HEK293T (cell line): Measurements from ENCODE around the gene AMELY.

Experiments used
- CTCF ChIA-PET: fragments of 350-600 bp; formaldehyde crosslinking; extraction: SDS; loops from one replicate; lab custom pipeline; 2021; ENCODE audit warnings: antibody characterized with exemption, inconsistent platforms; lab: Yijun Ruan, JAX
- POLR2A ChIA-PET: fragments of 350-600 bp; formaldehyde crosslinking; extraction: SDS; loops from one replicate; lab custom pipeline; 2020; ENCODE audit warnings: antibody characterized with exemption, inconsistent platforms; lab: Yijun Ruan, JAX
- DNase-seq: peaks from one replicate; pipeline ENCODE4 v3.0.0; 2012; ENCODE audit warnings: mixed read lengths; ENCODE audit errors: extremely low spot score
- ARNT ChIP-seq: fragments of 450-650 bp; IDR thresholded peaks from 2 replicates; pipeline ENCODE4 v1.6.1; 2017; ENCODE audit warnings: mild to moderate bottlenecking
- BHLHE40 ChIP-seq: fragments of 450-650 bp; IDR thresholded peaks from 2 replicates; pipeline ENCODE4 v1.6.1; 2016; ENCODE audit warnings: mild to moderate bottlenecking, moderate library complexity, borderline replicate concordance
- CTBP1 ChIP-seq: fragments of 450-650 bp; IDR thresholded peaks from 2 replicates; pipeline ENCODE4 v1.6.1; 2016; ENCODE audit warnings: borderline replicate concordance
- ELF4 ChIP-seq: fragments of 450-650 bp; IDR thresholded peaks from 2 replicates; pipeline ENCODE4 v1.6.1; 2017; ENCODE audit warnings: antibody characterized with exemption
- FOXA1 ChIP-seq: fragments of 450-650 bp; IDR thresholded peaks from 2 replicates; pipeline ENCODE4 v1.6.1; 2016; ENCODE audit warnings: mild to moderate bottlenecking
- FOXK2 ChIP-seq: fragments of 450-650 bp; IDR thresholded peaks from 2 replicates; pipeline ENCODE4 v1.6.1; 2016; ENCODE audit warnings: mild to moderate bottlenecking
- FOXM1 ChIP-seq: fragments of 450-650 bp; IDR thresholded peaks from 2 replicates; pipeline ENCODE4 v1.6.1; 2017; ENCODE audit warnings: mild to moderate bottlenecking, borderline replicate concordance
- HDGF ChIP-seq: fragments of 450-650 bp; IDR thresholded peaks from 2 replicates; pipeline ENCODE4 v1.6.1; 2017; ENCODE audit warnings: antibody characterized with exemption, borderline replicate concordance
- L3MBTL2 ChIP-seq: fragments of 450-650 bp; conservative IDR thresholded peaks from 2 replicates; pipeline ENCODE4 v1.6.1; 2016; ENCODE audit warnings: mild to moderate bottlenecking
- LEF1 ChIP-seq: fragments of 450-650 bp; IDR thresholded peaks from 2 replicates; pipeline ENCODE4 v1.6.1; 2017; ENCODE audit warnings: mild to moderate bottlenecking, borderline replicate concordance
- NFRKB ChIP-seq: fragments of 450-650 bp; IDR thresholded peaks from 2 replicates; pipeline ENCODE4 v1.6.1; 2016; ENCODE audit warnings: mild to moderate bottlenecking, moderate library complexity
- SP1 ChIP-seq: fragments of 450-650 bp; IDR thresholded peaks from 2 replicates; pipeline ENCODE4 v1.6.1; 2017
- SUZ12 ChIP-seq: fragments of 450-650 bp; IDR thresholded peaks from 2 replicates; pipeline ENCODE4 v1.6.1; 2016; ENCODE audit warnings: mild to moderate bottlenecking
- TARDBP ChIP-seq: fragments of 450-650 bp; IDR thresholded peaks from 2 replicates; pipeline ENCODE4 v1.6.1; 2016
- ZNF384 ChIP-seq: fragments of 450-650 bp; IDR thresholded peaks from 2 replicates; pipeline ENCODE4 v1.6.1; 2016
- TF ChIP-seq, protein P1 (sequence below): fragments of 450-650 bp; IDR thresholded peaks from 2 replicates; pipeline ENCODE4 v1.6.1; 2016

Gene AMELY, protein sequence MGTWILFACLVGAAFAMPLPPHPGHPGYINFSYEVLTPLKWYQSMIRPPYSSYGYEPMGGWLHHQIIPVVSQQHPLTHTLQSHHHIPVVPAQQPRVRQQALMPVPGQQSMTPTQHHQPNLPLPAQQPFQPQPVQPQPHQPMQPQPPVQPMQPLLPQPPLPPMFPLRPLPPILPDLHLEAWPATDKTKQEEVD

DNA sequence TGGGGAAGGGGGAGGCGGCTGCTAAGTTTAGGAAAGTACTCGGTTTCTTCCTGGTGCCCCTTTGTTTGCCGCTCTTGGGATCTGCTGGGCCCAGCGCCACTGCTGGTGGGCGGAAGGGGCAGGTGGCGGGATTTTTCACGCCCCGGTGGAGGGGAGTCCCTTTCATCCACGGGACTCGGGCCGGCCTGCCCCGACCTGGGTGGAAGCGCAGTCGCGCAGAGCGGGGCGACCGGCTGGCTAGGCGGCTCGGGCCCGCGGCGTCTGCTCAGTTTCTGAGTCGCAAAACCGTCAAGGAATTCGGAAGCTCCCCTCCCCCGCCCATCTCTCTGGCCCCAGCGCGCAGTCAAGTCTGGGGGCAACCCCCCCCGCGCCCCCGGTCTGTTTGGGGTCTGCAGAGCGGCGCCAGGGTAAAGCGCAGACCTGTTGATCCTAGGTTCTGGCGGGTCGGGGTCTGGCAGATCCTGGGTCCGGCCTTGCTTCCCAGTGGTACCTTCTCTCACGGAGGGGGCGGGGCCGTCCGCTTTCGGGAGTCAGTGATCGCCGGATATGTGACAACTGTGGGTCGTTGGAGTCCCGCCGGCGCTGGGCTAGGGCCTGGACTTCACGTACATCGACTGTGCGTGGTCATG is at the start of gene AMELY:
Gene AMELY, minus strand, starts transcription at position 500 of the 629 bp plus-strand sequence. CDS start 39,144 bp downstream, outside the sequence.
- POLR2A ChIA-PET: no interaction called here
- DNase-seq: no peak
- CTCF ChIA-PET: no interaction called here
- no peak for TF ChIP-seq CTBP1
- no peak for TF ChIP-seq ZNF384
- no peak for TF ChIP-seq NFRKB
- no peak for TF ChIP-seq SP1
- TF ChIP-seq ARNT: no peak
- TF ChIP-seq L3MBTL2: no peak
- no peak for TF ChIP-seq HDGF
- no peak for TF ChIP-seq ELF4
- no peak for TF ChIP-seq FOXK2
- no peak for TF ChIP-seq FOXM1
- TF ChIP-seq FOXA1: no peak

GRCh38 chrY:6949947-6950346 is 38.4 kb upstream of the AMELY start:
- no peak for TF ChIP-seq SUZ12
- TF ChIP-seq, protein P1, sequence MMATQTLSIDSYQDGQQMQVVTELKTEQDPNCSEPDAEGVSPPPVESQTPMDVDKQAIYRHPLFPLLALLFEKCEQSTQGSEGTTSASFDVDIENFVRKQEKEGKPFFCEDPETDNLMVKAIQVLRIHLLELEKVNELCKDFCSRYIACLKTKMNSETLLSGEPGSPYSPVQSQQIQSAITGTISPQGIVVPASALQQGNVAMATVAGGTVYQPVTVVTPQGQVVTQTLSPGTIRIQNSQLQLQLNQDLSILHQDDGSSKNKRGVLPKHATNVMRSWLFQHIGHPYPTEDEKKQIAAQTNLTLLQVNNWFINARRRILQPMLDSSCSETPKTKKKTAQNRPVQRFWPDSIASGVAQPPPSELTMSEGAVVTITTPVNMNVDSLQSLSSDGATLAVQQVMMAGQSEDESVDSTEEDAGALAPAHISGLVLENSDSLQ: no peak
- TF ChIP-seq FOXA1: no peak
- no peak for TF ChIP-seq ZNF384
- no peak for TF ChIP-seq NFRKB
- no peak for TF ChIP-seq BHLHE40
- TF ChIP-seq LEF1: no peak
- TF ChIP-seq ELF4: no peak
- no peak for TF ChIP-seq TARDBP
- TF ChIP-seq L3MBTL2: no peak
- no peak for TF ChIP-seq CTBP1
- TF ChIP-seq HDGF: no peak
- TF ChIP-seq FOXK2: no peak
- no peak for TF ChIP-seq SP1
- no peak for TF ChIP-seq FOXM1
- no peak for TF ChIP-seq ARNT
- no peak for DNase-seq
- ChIA-PET POLR2A (no interaction called here), CTCF (no interaction called here)

DNA sequence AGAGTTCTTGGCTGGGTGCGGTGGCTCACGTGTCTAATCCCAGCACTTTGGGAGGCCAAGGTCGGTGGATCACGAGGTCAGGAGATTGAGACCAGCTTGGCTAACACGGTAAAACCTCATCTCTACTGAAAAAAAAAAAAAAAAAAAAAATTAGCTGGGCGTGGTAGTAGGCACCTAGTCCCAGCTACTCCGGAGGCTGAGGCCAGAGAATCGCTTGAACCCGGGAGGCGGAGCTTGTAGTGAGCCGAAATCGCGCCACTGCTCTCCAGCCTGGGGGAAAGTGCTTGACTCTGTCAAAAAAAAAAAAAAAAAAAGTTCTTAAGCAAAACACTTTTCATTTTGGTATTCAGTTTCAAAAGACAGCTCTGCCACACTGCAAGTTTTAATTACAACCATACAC is 36.8 kb upstream of the AMELY start:
- no peak for DNase-seq
- CTCF ChIA-PET: no interaction called here

GRCh38 chrY:6947695-6948094 is 36.1 kb upstream of the AMELY start:
- CTCF ChIA-PET: no interaction called here
- POLR2A ChIA-PET: no interaction called here
- TF ChIP-seq, protein P1: no peak
- TF ChIP-seq CTBP1: no peak
- TF ChIP-seq HDGF: no peak
- TF ChIP-seq ZNF384: no peak
- TF ChIP-seq FOXA1: no peak
- no peak for TF ChIP-seq FOXM1
- no peak for TF ChIP-seq NFRKB
- no peak for TF ChIP-seq TARDBP
- TF ChIP-seq L3MBTL2: no peak
- TF ChIP-seq ARNT: no peak
- no peak for TF ChIP-seq SUZ12
- no peak for TF ChIP-seq LEF1
- no peak for TF ChIP-seq BHLHE40
- TF ChIP-seq FOXK2: no peak
- no peak for TF ChIP-seq SP1
- no peak for TF ChIP-seq ELF4
- no peak for DNase-seq

More for the DNA sequence above, 36.8 kb upstream of the AMELY start:
- TF ChIP-seq ZNF384 (no peak), L3MBTL2 (no peak), TARDBP (no peak), FOXK2 (no peak), SP1 (no peak), HDGF (no peak), SUZ12 (no peak), ELF4 (no peak), ARNT (no peak), BHLHE40 (no peak), CTBP1 (no peak), FOXM1 (no peak), FOXA1 (no peak), LEF1 (no peak), NFRKB (no peak)
- TF ChIP-seq, protein P1: no peak
- POLR2A ChIA-PET: no interaction called here

DNA sequence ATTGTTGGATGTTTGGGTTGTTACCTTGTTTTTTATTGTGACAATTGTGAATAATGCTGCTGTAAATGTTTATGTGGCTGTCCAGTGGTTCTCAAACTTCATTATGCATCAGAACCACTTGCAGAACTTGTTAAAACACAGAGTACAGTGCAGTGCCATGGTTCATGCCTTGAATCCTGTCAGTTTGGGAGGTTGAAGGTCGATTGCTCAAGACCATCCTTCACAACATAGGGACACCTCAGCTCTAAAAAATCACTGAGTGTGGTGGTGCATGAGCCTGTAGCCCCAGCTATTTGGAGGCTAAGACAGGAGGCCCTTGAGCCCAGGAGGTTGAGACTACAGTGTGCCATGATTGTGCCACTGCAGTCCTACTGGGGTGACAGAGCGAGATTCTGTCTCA is 23.9 kb upstream of the AMELY start:
- CTCF ChIA-PET: no interaction called here
- TF ChIP-seq BHLHE40: no peak
- TF ChIP-seq L3MBTL2: no peak
- TF ChIP-seq HDGF: no peak
- TF ChIP-seq CTBP1: no peak
- TF ChIP-seq FOXK2: no peak
- TF ChIP-seq, protein P1: no peak
- TF ChIP-seq SUZ12: no peak
- no peak for TF ChIP-seq FOXA1
- no peak for TF ChIP-seq TARDBP
- TF ChIP-seq ZNF384: no peak
- TF ChIP-seq LEF1: no peak
- TF ChIP-seq NFRKB: no peak
- DNase-seq: no peak
- POLR2A ChIA-PET: no interaction called here
